Trophoblast cell (in vitro differentiated cells and primary cell): Measurements from ENCODE around the gene BEND4.

ENCODE experiments used
- DNase-seq, 2 donors: peaks; one replicate each; pipeline ENCODE4 v3.0.0-alpha.2; 2016
- H2AFZ ChIP-seq: 2 replicates; pipeline ENCODE4 v1.6.1; 2013; ENCODE audit warnings: low read length, moderate library complexity, mild to moderate bottlenecking; ENCODE audit not compliant: insufficient read depth, poor library complexity
- H2AK5ac ChIP-seq: 2 replicates; pipeline ENCODE4 v1.6.1; 2013; ENCODE audit warnings: mild to moderate bottlenecking, low read length
- H2BK120ac ChIP-seq: 2 replicates; pipeline ENCODE4 v1.6.1; 2013; ENCODE audit warnings: low read length, mild to moderate bottlenecking, moderate library complexity; ENCODE audit not compliant: insufficient read depth, poor library complexity
- H2BK12ac ChIP-seq: 2 replicates; pipeline ENCODE4 v1.6.1; 2013; ENCODE audit warnings: mild to moderate bottlenecking, low read length, moderate library complexity
- H2BK5ac ChIP-seq: 2 replicates; pipeline ENCODE4 v1.6.1; 2013; ENCODE audit warnings: low read length, low read depth, moderate library complexity, mild to moderate bottlenecking; ENCODE audit not compliant: poor library complexity
- H3K14ac ChIP-seq: 2 replicates; pipeline ENCODE4 v1.6.1; 2013; ENCODE audit warnings: mild to moderate bottlenecking, low read length
- H3K18ac ChIP-seq: 2 replicates; pipeline ENCODE4 v1.6.1; 2013; ENCODE audit warnings: mild to moderate bottlenecking, low read length
- H3K23ac ChIP-seq: 2 replicates; pipeline ENCODE4 v1.6.1; 2013; ENCODE audit warnings: low read length
- H3K27ac ChIP-seq: 2 replicates; pipeline ENCODE4 v1.5.1; 2013; ENCODE audit warnings: low read depth, mild to moderate bottlenecking, inconsistent platforms, low read length, moderate library complexity
- H3K27me3 ChIP-seq: 2 replicates; pipeline ENCODE4 v1.6.1; 2013; ENCODE audit warnings: inconsistent platforms, mild to moderate bottlenecking, low read length, moderate library complexity; ENCODE audit not compliant: insufficient read depth
- H3K36me3 ChIP-seq, 2 experiments: 1 replicate in 1 of 2; 2 replicates in 1 of 2; pipeline ENCODE4 v1.6.1; 2013; ENCODE audit warnings: low read length in 2 of 2, mild to moderate bottlenecking in 2 of 2, moderate library complexity in 1 of 2; ENCODE audit not compliant: insufficient read depth in 2 of 2, control insufficient read depth in 1 of 2
- H3K4ac ChIP-seq: 2 replicates; pipeline ENCODE4 v1.6.1; 2013; ENCODE audit warnings: low read depth, mild to moderate bottlenecking, low read length, moderate library complexity
- H3K4me1 ChIP-seq, 2 experiments: 1 replicate in 1 of 2; 2 replicates in 1 of 2; pipeline ENCODE4 v1.6.1; 2013; ENCODE audit warnings: low read length in 2 of 2, mild to moderate bottlenecking in 2 of 2, moderate library complexity in 1 of 2; ENCODE audit not compliant: insufficient read depth in 2 of 2, control insufficient read depth in 1 of 2
- H3K4me2 ChIP-seq: 2 replicates; pipeline ENCODE4 v1.6.1; 2013; ENCODE audit warnings: inconsistent platforms, mild to moderate bottlenecking, low read length, moderate library complexity
- H3K4me3 ChIP-seq: 2 replicates; pipeline ENCODE4 v1.5.1; 2013; ENCODE audit warnings: mild to moderate bottlenecking, low read depth, low read length, inconsistent platforms
- H3K79me1 ChIP-seq: one replicate; pipeline ENCODE4 v1.6.1; 2013; ENCODE audit warnings: low read length
- H3K79me2 ChIP-seq: 2 replicates; pipeline ENCODE4 v1.6.1; 2013; ENCODE audit warnings: low read length, mild to moderate bottlenecking; ENCODE audit not compliant: control insufficient read depth, insufficient read depth, poor library complexity
- H3K9ac ChIP-seq: 2 replicates; pipeline ENCODE4 v1.6.1; 2013; ENCODE audit warnings: mild to moderate bottlenecking, low read length
- H3K9me3 ChIP-seq: 2 replicates; pipeline ENCODE4 v1.6.1; 2013; ENCODE audit warnings: low read depth, mild to moderate bottlenecking, control low read depth, inconsistent platforms, low read length; ENCODE audit not compliant: insufficient read depth
- H4K12ac ChIP-seq: 2 replicates; pipeline ENCODE4 v1.6.1; 2013; ENCODE audit warnings: low read depth, mild to moderate bottlenecking, low read length, moderate library complexity
- H4K8ac ChIP-seq: 2 replicates; pipeline ENCODE4 v1.6.1; 2013; ENCODE audit warnings: low read depth, mild to moderate bottlenecking, low read length, moderate library complexity
- H4K91ac ChIP-seq: one replicate; pipeline ENCODE4 v1.6.1; 2013; ENCODE audit warnings: low read depth, mild to moderate bottlenecking, low read length, moderate library complexity
- WGBS: extraction: QIAGEN DNeasy Blood & Tissue Kit; methylation state at CpG from one replicate; pipeline ENCODE4 v1.1.7; 2013; ENCODE audit warnings: missing lambda C conversion rate; ENCODE audit not compliant: insufficient read length, insufficient coverage; ENCODE audit errors: extremely low coverage; 5-methylcytosine and 5-hydroxymethylcytosine counted together

BEND4 gene

DNA sequence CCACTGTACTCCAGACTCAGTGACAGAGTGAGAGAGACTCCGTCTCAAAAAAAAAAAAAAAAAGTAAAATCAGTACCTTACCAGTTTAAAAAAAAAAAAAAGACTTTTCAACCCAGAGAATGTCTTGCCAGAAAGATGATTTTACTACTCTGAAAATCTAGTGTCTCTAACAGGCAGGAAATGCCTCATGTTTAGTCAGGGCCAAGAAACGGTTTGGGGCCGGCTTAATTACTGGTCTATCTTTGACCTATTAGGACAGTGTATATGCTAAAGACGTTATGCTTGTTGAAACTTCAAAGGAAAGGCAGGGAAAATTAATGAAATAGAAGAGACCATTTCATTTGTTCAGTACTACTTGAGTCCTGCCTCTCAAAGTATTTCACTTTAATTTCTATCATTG lies 9.9 kb downstream of the BEND4 start:
- H3K36me3 ChIP-seq: no peaks in the 10 kb centered on the region
- WGBS: no CpG with 5 or more reads among the region's 4 CpGs
- H3K4me1 ChIP-seq: no peaks in the 10 kb centered on the region
- H3K79me2 ChIP-seq: no peaks in the 10 kb centered on the region
- H2AFZ ChIP-seq: no peak overlapping the region
- H3K27ac ChIP-seq: no peak overlapping the region
- H3K9ac ChIP-seq: no peak overlapping the region
- H3K4me3 ChIP-seq: no peak overlapping the region
- H3K23ac ChIP-seq: no peak overlapping the region
- no peak overlapping the region for H2BK5ac ChIP-seq
- H2BK120ac ChIP-seq: no peak overlapping the region
- no peak overlapping the region for H4K8ac ChIP-seq
- no peak overlapping the region for H3K18ac ChIP-seq
- H3K9me3 ChIP-seq: no peaks in the 10 kb centered on the region
- no peak overlapping the region for H4K91ac ChIP-seq
- H2BK12ac ChIP-seq: no peak overlapping the region
- H3K4ac ChIP-seq: no peak overlapping the region
- no peaks in the 10 kb centered on the region for H3K27me3 ChIP-seq
- no peak overlapping the region for H3K14ac ChIP-seq
- H2AK5ac ChIP-seq: no peak overlapping the region
- no peak overlapping the region for H3K4me2 ChIP-seq
- no peaks in the 10 kb centered on the region for H3K79me1 ChIP-seq
- H4K12ac ChIP-seq: no peak overlapping the region
- DNase-seq: no peak

DNA sequence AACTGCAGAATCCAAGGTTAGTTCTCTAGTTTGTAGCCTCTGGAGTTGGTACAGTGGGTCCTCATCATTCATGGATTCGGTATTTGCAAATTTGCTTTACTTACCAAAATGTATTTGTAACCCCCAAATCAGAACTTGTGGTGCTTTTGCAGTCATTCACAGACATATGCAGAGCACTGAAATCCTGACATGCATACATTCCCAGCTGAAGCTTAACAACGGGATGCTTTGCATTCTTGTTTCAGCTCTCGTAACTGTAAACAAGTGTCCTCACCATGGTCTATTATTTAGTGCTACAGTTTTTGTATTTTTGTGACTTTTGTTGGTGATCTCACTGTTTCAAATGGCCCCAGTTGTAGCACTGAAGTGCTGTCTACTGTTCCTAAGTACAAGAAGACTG lies 16.1 kb downstream of the BEND4 start:
- H3K18ac ChIP-seq: no peak overlapping the region
- H2BK120ac ChIP-seq: no peak overlapping the region
- H2AFZ ChIP-seq: no peak overlapping the region
- H4K12ac ChIP-seq: no peak overlapping the region
- no peak overlapping the region for H3K4me3 ChIP-seq
- no peak overlapping the region for H3K27ac ChIP-seq
- no peak overlapping the region for H3K14ac ChIP-seq
- H3K4me1 ChIP-seq: no peaks in the 10 kb centered on the region
- H3K4me2 ChIP-seq: no peak overlapping the region
- no peak overlapping the region for H2BK5ac ChIP-seq
- no peak overlapping the region for H3K9ac ChIP-seq
- no peaks in the 10 kb centered on the region for H3K79me2 ChIP-seq
- no peak overlapping the region for H2BK12ac ChIP-seq
- no peak overlapping the region for H4K91ac ChIP-seq
- H2AK5ac ChIP-seq: no peak overlapping the region
- H3K27me3 ChIP-seq: no peaks in the 10 kb centered on the region
- peak in 1 of 2 donors; percentile 6 for DNase-seq
- WGBS: no CpG with 5 or more reads among the region's 3 CpGs
- H3K4ac ChIP-seq: no peak overlapping the region
- no peaks in the 10 kb centered on the region for H3K9me3 ChIP-seq
- H3K79me1 ChIP-seq: no peaks in the 10 kb centered on the region
- no peak overlapping the region for H4K8ac ChIP-seq
- no peaks in the 10 kb centered on the region for H3K36me3 ChIP-seq
- H3K23ac ChIP-seq: no peak overlapping the region

- no peak overlapping the region for H4K12ac ChIP-seq
Observed at GRCh38 chr4:42133006-42133405, 19.4 kb downstream of the BEND4 start.

DNA sequence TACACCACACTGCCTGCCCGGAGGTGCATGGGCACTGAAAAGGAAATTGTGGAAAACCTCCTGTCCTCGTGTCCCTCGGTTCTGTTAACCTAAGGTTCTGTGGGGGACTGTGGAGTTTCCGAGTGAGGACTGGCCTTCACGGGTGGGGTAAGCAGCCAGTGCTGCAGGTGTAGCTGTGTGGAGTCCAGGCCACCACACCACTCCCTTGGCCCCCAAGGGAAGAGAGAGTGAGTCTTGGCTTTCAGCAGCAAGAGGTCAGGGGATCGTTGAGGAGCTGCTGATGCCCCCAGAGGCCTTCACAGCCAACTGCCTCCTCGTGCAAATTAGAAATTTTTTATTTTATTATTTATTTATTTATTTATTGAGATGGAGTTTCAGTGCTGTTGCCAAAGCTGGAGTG lies 20.4 kb downstream of the BEND4 start:
- no peaks in the 10 kb centered on the region for H3K4me1 ChIP-seq
- no peak overlapping the region for H3K4me2 ChIP-seq
- H3K23ac ChIP-seq: no peak overlapping the region
- H2BK120ac ChIP-seq: no peak overlapping the region
- H3K27me3 ChIP-seq: no peaks in the 10 kb centered on the region
- no peak overlapping the region for H4K8ac ChIP-seq
- no CpG with 5 or more reads among the region's 7 CpGs for WGBS
- no peak overlapping the region for H3K4me3 ChIP-seq
- no peak overlapping the region for H4K91ac ChIP-seq
- H2AFZ ChIP-seq: no peak overlapping the region
- H3K18ac ChIP-seq: no peak overlapping the region
- no peak overlapping the region for H2BK12ac ChIP-seq
- no peaks in the 10 kb centered on the region for H3K9me3 ChIP-seq
- no peak overlapping the region for H2BK5ac ChIP-seq
- H3K14ac ChIP-seq: no peak overlapping the region
- H3K36me3 ChIP-seq: no peaks in the 10 kb centered on the region
- H3K27ac ChIP-seq: no peak overlapping the region
- no peaks in the 10 kb centered on the region for H3K79me1 ChIP-seq
- DNase-seq: no peak
- H2AK5ac ChIP-seq: no peak overlapping the region
- H3K9ac ChIP-seq: no peak overlapping the region
- H3K79me2 ChIP-seq: no peaks in the 10 kb centered on the region
- no peak overlapping the region for H3K4ac ChIP-seq
- H4K12ac ChIP-seq: no peak overlapping the region

More at GRCh38 chr4:42133006-42133405, 19.4 kb downstream of the BEND4 start:
- Histone ChIP-seq H3K36me3 (no peaks in the 10 kb centered on the region), H3K23ac (no peak overlapping the region), H3K4me2 (no peak overlapping the region), H4K8ac (no peak overlapping the region), H2BK5ac (no peak overlapping the region), H4K91ac (no peak overlapping the region), H2AFZ (no peak overlapping the region), H3K4me1 (no peaks in the 10 kb centered on the region), H3K9ac (no peak overlapping the region), H3K14ac (no peak overlapping the region), H2AK5ac (no peak overlapping the region), H3K27ac (no peak overlapping the region), H3K4ac (no peak overlapping the region), H3K27me3 (no peaks in the 10 kb centered on the region), H3K9me3 (no peaks in the 10 kb centered on the region), H3K4me3 (no peak overlapping the region), H3K18ac (no peak overlapping the region), H2BK12ac (no peak overlapping the region), H3K79me1 (no peaks in the 10 kb centered on the region), H2BK120ac (no peak overlapping the region), H3K79me2 (no peaks in the 10 kb centered on the region)
- DNase-seq: no peak
- no CpG with 5 or more reads among the region's 1 CpG for WGBS
